NCI-H2196 treated with DMSO at 0.1 percent for 48 hours (cell line): ENCODE measurements around the gene DSTN.
A peak's percentile ranks its signal among the peaks of the same experiment; 100 is the strongest.

ENCODE experiments used
- DNase-seq: peaks from one replicate; lab custom pipeline; 2025; ENCODE audit not compliant: unreplicated experiment; lab: John Stamatoyannopoulos, UW

Gene DSTN

DNA sequence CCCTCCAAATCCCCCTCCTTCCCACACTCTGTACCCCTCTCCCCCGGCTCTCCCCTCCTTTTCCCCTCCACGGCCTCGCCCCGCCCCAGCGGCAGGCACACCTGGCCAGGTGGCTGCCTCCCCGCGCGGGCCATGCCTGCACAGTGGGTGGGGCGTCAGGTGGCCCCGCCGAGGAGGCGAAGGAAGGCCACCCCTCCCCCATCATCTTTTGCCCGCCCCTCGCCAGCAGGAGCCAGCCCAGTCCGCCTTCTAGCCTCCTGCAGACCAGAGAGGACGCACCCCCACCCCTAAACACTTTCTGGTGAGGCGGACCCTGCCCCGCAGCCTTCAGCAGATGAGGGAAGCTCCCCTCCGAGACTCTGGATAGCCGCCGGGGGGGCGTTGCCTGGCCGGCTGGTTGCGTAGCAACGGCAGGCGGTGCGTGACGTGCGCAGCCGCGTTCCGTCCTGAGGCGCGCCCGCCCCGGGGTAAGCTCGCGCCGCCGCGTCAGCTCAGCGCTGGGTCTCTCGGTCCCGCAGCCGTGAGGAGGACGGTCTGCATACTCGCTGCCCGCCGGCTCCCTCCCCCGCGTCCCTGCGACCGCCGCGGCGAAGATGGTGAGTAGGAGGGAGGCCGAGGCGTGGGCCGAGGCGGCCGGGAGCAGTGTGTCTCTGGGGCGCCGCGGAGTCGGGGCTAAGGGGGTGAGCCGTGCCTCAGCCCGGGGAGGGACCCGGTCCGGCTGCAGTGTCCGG, at the start of gene DSTN:
DSTN (plus strand) TSS at position 460 of the 731 bp plus-strand sequence; CDS start at position 594, 134 bp downstream.
- DNase-seq, result peak; percentile 90

GRCh38 chr20:17520583-17520982, 49.3 kb upstream of the DSTN start:
- no peak for DNase-seq

DNA sequence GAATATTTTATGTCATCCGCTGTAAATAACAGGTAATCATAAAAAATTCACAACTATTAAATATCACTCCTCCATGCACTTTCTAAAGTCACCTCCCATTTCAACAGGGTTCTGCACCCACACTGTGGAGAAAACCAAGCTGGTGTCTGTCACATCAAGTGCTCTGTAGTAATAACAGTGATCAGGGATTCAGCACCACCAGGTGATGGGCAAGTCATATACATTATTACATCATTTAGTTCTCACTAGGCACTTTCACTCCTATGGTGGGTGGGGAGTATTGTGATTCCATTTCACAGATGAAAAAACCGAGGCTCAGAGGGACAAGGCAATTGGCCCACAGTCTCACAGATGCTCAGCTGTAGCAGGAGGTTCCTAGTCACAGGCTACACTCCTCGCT, 47.3 kb upstream of the DSTN start:
- no peak for DNase-seq

DNA sequence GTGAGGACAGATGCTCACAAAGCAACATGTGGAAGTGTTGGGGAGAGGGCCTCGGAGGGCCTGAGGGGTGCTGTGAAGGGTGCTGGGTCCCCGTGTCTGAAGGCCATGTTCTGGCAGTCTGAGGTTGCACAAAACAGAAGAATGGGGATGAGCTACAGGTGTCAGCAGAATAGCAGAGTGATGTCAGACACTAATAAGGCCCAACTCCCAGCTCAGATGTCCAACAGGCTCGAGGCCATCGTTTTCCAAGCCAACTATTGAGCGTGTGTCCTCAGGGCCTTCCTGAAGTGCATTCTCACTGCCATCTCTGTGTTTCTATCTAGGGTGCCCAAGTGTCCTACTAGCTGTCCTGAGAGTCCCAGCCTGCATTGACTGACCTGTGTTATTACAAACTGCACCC, 46.5 kb upstream of the DSTN start:
- DNase-seq, result no peak

DNA sequence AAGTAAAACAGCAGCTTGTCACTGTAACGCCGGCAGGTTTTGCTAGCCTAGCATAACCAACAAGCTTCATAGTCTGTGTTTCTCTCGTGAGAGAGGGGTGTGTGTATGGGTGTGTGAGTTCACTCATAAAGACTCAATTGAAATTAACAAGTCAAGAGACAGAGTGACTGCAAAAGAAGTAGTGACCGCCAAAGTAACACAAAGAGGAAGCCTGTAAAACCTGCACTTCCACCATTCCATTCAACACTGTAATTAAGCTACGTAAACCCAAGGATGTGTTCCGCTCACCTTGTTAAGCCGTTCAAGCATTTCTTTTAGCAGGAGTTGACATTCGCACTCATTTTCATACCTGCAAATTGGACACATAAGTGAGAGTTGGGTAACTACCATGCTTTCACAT, 45.3 kb upstream of the DSTN start:
- DNase-seq, result no peak

DNA sequence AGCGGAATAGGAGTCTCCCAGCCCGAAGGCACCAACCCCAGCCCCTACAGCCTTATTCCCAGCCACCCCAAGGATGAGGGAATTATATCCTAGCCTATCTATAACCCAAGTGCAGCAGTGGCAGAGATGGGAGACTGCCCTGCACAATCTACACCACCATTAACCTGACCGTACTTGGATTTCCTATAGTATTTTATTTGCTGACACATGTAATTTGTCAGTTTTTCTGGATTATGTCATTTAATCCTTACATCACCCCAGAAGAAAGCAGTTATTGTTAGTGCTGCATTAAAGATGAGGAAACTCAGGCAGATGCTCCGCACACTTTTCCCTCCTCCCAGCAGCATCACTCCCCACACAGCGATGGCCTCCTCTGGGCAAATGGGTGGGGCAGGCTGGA, 44.7 kb upstream of the DSTN start:
- DNase-seq, result no peak

GRCh38 chr20:17525650-17526049, 44.2 kb upstream of the DSTN start:
- peak; percentile 14 for DNase-seq

GRCh38 chr20:17529586-17529985, 40.3 kb upstream of the DSTN start:
- DNase-seq, result no peak

DNA sequence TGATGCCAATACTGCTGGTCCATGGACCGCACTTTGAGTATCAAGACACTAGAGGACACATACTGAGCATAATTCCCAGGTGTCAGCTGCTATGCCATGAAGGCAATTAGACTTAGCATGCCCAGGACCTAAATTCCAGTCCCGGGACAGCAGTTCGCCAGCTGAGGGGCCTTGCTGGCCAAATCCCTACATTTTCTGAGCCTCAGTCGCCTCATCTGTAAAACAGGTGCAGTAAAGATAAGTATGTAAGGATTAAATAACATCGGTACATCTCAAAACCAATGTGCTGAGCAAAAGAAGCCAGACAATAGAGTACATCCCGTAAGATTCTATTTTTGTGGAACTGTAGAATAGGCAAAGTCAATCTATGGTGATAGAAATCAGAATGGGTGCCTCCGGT, 39.7 kb upstream of the DSTN start:
- DNase-seq, result no peak

- DNase-seq, result peak; percentile 62
Observed at GRCh38 chr20:17530716-17531664, 38.9 kb upstream of the DSTN start, which contains the start of gene BFSP1. TSS of gene BFSP1 (minus strand) at chr20:17531379. CDS start at chr20:17531329, 50 bp downstream.

DNA sequence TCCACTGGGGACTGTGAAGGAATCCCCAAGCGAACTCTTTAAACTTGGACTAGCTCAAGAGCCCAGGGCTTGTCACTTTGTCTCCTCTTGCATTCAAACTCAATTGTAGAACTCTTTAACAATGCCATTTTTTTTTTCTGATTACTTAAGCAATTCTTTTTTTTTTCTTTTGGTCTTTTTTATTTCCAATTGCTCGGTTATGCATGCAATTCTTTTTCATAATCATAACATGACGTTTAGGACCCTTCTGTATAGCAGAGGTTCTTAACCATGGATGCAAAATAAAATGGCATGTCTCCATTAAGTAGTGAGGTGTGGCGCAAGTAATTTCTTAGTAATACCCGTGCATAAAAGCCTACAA, 38.2 kb upstream of the DSTN start:
- DNase-seq, result no peak

DNA sequence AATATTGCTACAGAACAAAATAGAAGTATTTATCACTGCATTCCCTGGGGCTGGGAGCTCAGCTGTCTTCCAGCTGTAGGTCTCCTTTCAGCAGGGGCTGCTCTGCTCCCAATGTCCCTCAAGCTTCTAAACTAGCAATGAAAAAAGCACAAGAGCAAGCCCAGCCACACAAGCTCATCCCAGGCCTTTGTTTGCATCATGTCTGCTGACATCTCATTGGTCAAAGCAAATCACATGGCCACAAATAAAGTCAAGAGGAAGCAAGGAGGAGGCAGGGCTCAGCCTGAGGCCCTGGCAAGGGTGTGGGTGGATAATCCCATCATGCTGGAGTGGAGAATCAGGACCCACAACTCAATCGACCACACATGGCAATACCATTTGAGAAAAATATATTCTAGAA, 36.5 kb upstream of the DSTN start:
- DNase-seq, result no peak

DNA sequence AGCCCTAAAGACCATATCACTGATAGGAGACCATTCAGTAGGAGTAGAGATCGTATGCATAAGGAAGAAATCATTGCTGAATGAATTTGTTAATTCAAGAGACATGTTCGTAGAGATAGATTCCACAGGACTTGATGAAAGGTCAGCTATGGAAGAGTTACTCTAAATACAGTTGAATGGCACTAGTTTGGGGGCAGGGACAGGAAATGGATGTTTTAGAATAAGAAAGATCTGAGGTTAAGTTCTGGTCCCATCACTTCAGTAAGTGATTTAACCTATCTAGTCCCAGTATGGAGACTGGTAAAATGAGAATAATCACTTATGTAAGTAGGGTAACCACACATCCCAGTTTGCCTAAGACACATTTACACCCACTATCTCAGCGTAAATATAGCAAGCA, 35.8 kb upstream of the DSTN start:
- no peak for DNase-seq

- DNase-seq, result peak; percentile 67
Observed at GRCh38 chr20:17536944-17537444, 32.9 kb upstream of the DSTN start.

GRCh38 chr20:17537959-17538358, 31.9 kb upstream of the DSTN start:
- DNase-seq, result no peak

GRCh38 chr20:17538517-17539170, 31.2 kb upstream of the DSTN start:
- no peak for DNase-seq

DNA sequence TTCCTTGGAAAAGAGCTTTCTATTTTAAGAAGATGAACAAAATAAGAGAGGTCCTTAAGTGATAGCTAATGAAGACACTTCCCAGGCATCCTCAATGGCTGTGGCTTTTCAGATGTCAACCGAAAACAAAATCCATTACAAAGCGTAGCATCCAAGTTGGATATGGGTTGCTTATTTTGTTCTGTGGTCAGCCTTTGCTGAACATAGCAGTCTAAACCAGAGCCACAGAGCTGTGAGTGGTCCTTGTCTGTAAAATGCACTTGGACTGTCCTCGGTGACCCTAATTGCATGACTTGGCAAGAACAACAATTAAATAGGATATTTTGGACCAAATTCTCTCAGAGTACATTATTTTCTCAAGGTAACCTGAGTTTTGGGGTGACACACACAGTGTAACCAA, 28.3 kb upstream of the DSTN start:
- no peak for DNase-seq

DNA sequence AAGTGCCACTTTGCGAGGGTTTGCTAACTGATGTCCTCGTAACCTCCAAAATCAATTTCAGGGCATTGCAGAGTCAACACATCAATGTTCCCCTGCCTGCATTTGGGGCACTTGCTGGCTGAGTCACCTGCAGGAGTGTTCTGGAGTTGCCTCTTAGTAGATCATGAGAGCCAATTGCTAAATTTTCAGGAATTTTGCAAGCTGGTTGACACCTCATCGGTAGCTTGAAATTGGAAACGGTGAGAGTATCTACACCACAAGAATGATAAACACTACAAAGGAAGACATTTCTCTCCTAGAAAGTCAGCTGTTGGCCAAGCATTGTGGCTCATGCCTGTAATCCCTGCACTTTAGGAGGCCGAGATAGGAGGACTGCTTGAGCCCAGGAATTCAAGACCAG, 27.9 kb upstream of the DSTN start:
- DNase-seq, result no peak

GRCh38 chr20:17542481-17542880, 27.4 kb upstream of the DSTN start:
- DNase-seq, result no peak

DNA sequence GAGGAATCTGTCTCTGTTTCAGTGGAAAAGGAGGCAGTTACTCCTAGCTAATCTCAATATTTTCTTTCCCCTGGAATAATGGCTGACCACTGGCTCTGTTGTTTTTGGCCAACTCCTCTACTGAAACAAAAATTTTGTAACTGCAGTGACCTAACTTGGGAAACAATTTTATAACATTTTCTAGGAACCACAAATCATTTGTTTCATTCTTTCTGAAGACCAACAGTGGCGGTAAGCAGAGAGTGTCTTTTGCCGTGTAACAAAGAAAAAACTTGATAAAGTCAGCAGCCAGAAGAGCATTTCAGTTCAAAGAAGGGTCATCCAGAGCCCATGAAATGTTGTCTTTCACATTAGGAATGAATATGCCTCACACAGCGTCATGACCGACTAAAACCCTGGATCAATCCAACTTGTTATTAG, 26.9 kb upstream of the DSTN start:
- no peak for DNase-seq

DNA sequence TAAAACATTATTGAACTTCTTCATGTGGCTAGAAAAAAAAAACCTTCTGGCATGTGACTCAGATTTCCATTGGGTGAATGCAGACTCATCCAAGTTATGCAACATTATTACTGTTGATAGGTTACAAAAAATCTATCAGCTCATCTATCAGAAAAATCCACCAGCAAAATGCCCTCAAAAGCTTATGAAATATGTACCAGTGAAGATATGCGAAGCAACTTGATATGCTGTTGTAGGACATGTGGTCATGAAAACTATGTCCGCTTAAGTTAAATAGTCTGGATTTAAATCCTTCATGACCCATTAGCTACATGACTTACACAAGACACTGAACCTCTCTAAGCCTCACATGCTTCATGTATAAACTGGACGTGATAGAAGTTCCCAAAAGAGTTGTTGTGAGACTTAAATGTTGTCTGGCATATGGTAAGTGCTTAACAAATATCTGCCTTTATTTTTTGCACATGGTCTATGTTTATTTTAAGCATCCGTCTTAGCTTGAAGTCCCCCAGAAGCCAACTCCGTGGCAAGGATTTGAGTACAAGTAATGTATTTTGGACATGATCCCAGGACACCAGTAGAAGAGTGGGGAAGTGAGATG, 26.2 kb upstream of the DSTN start:
- DNase-seq, result no peak
